K562 (cell line): ENCODE data around the gene CALHM3. TPM values are rescaled to one million over a fixed set of nuclear protein-coding genes. Genes with fewer than 3 reads are reported as not detected.
A peak's percentile ranks its signal among the peaks of the same experiment; 100 is the strongest.

Source experiments
- ATAC-seq: fragments of 200-7000 bp; cut with Tn5 transposase; 3 replicates; pipeline ENCODE4 v1.9.1; 2020; ENCODE audit warnings: moderate library complexity
- BruUV-seq: library from RNA; stranded (reverse); fragments of 400-500 nt; replicated peaks from 2 replicates; lab custom pipeline; 2021; lab: Mats Ljungman, UMichigan
- CTCF ChIA-PET: fragments of 300-600 bp; formaldehyde crosslinking; extraction: SDS; loops from one replicate; lab custom pipeline; 2021; ENCODE audit warnings: low intra/inter-chr PET ratio; lab: Yijun Ruan, JAX
- POLR2A ChIA-PET: fragments of 300-600, 350-650 bp; sonication (Branson Sonifier 250); formaldehyde crosslinking; extraction: SDS; loops from one replicate; lab custom pipeline; 2021; ENCODE audit warnings: antibody characterized with exemption, inconsistent platforms; lab: Yijun Ruan, JAX
- DNase-seq, 4 experiments: peaks; one replicate each; pipeline versions ENCODE4 v3.0.0 to v3.0.0-alpha.2; 2011 to 2018; ENCODE audit warnings: low spot score in 3 of 4, mixed read lengths in 3 of 4; ENCODE audit errors: extremely low read depth in 1 of 4
- FAIRE-seq: peaks from 2 replicates; lab custom pipeline; 2011; peaks lifted over from hg19 to GRCh38; lab: Jason Lieb, UNC
- H2AFZ ChIP-seq: 2 replicates; pipeline ENCODE4 v1.6.0; 2011; ENCODE audit warnings: low read depth, low read length, control low read depth, inconsistent platforms
- H3K27ac ChIP-seq: fragments of 200-600 bp; 3 replicates; pipeline ENCODE4 v1.8.0; 2011; ENCODE audit warnings: low read depth, mild to moderate bottlenecking, control low read depth, inconsistent platforms, low read length, moderate library complexity, mixed read lengths; ENCODE audit errors: extremely low read depth
- H3K27me3 ChIP-seq, 2 experiments: fragments of 300-600 bp in 1 of 2; 2 replicates in 1 of 2; 3 replicates in 1 of 2; pipeline versions ENCODE4 v1.6.0 to v1.8.0; 2011; ENCODE audit warnings: inconsistent platforms in 2 of 2, low read length in 2 of 2, mild to moderate bottlenecking in 1 of 2, mixed read lengths in 1 of 2, moderate library complexity in 1 of 2; ENCODE audit not compliant: control insufficient read depth in 2 of 2, insufficient read depth in 2 of 2
- H3K36me3 ChIP-seq: fragments of 300-600 bp; 3 replicates; pipeline ENCODE4 v1.8.0; 2011; ENCODE audit warnings: mild to moderate bottlenecking, low read length, inconsistent platforms; ENCODE audit not compliant: control insufficient read depth, insufficient read depth
- H3K4me1 ChIP-seq, 2 experiments: fragments of 200-600 bp in 1 of 2; replicated peaks in 1 of 2; 2 replicates in 1 of 2; 3 replicates in 1 of 2; pipeline versions ENCODE4 v1.5.1 to v1.8.0; 2011; ENCODE audit warnings: inconsistent platforms in 2 of 2, low read length in 2 of 2, mild to moderate bottlenecking in 1 of 2, mixed read lengths in 1 of 2, moderate library complexity in 1 of 2; ENCODE audit not compliant: control insufficient read depth in 2 of 2, insufficient read depth in 2 of 2
- H3K4me2 ChIP-seq: 2 replicates; pipeline ENCODE4 v1.6.1; 2011; ENCODE audit warnings: low read length, control low read depth, inconsistent platforms, mixed read lengths; ENCODE audit not compliant: insufficient read depth
- H3K4me3 ChIP-seq: fragments of 200-600 bp; sonication (generic), shearing (Covaris generic); 2 replicates; pipeline ENCODE4 v1.5.1; 2016; ENCODE audit warnings: control low read depth, inconsistent platforms
- H3K79me2 ChIP-seq: fragments of 200-600 bp; 3 replicates; pipeline ENCODE4 v1.8.0; 2011; ENCODE audit warnings: low read length, inconsistent platforms; ENCODE audit not compliant: control insufficient read depth, insufficient read depth
- H3K9ac ChIP-seq, 2 experiments: 2 replicates each; pipeline versions ENCODE4 v1.6.0 to v1.6.1; 2011; ENCODE audit warnings: low read depth in 2 of 2, low read length in 2 of 2, control low read depth in 1 of 2, inconsistent platforms in 1 of 2, mild to moderate bottlenecking in 1 of 2, mixed read lengths in 1 of 2; ENCODE audit not compliant: insufficient read depth in 1 of 2
- H3K9me1 ChIP-seq: one replicate; pipeline ENCODE4 v1.6.0; 2011; ENCODE audit warnings: inconsistent platforms, mild to moderate bottlenecking, low read length, moderate library complexity; ENCODE audit not compliant: control insufficient read depth, insufficient read depth
- H3K9me3 ChIP-seq: replicated peaks from 2 replicates; pipeline ENCODE4 v1.5.1; 2011; ENCODE audit warnings: low read depth, low read length, inconsistent platforms; ENCODE audit not compliant: control insufficient read depth, insufficient read depth
- H4K20me1 ChIP-seq: replicated peaks from 2 replicates; pipeline ENCODE4 v1.6.1; 2011; ENCODE audit warnings: low read length, inconsistent platforms, mixed read lengths; ENCODE audit not compliant: control insufficient read depth, insufficient read depth
- FIP1L1 ChIP-seq: fragments of 200-400 bp; formaldehyde crosslinking; IDR thresholded peaks from 2 replicates; pipeline ENCODE4 v1.6.1; 2018; ENCODE audit warnings: mild to moderate bottlenecking, low read depth, low read length; ENCODE audit not compliant: poor library complexity, severe bottlenecking
- HMGN3 ChIP-seq: IDR thresholded peaks from 2 replicates; pipeline ENCODE4 v1.6.1; 2011; ENCODE audit warnings: borderline replicate concordance, low read depth, mild to moderate bottlenecking, mixed read lengths, low read length; ENCODE audit not compliant: insufficient read length; ENCODE audit errors: extremely low read depth
- MTF1 ChIP-seq: fragments of 250-450 bp; sonication (Bioruptor Pico); IDR thresholded peaks from 2 replicates; pipeline ENCODE4 v1.9.0; 2021; ENCODE audit warnings: moderate library complexity, mild to moderate bottlenecking, inconsistent platforms, borderline replicate concordance
- ZNF41 ChIP-seq: fragments of 250-450 bp; sonication (Bioruptor Pico); conservative IDR thresholded peaks from 2 replicates; pipeline ENCODE4 v1.4.0; 2020; ENCODE audit warnings: mild to moderate bottlenecking
- ZNF695 ChIP-seq: fragments of 450-650 bp; formaldehyde crosslinking; IDR thresholded peaks from 2 replicates; pipeline ENCODE4 v1.4.0; 2020; ENCODE audit warnings: mild to moderate bottlenecking, moderate library complexity
- WGBS: fragments of 100-300 bp; shearing (Covaris generic); methylation state at CpG from one replicate; pipeline ENCODE4 v1.1.6; 2016; ENCODE audit warnings: low coverage, mixed read lengths; ENCODE audit not compliant: insufficient coverage; ENCODE audit errors: missing lambda C conversion rate; 5-methylcytosine and 5-hydroxymethylcytosine counted together
- in situ Hi-C: fragments of 300-500 bp; cut with MboI; formaldehyde crosslinking; loops from 4 replicates; pipeline ENCODE4 v1.15.0; 2018; ENCODE audit warnings: inconsistent platforms, mixed read lengths
- intact Hi-C: fragments of 100-400 bp; cut with micrococcal nuclease; formaldehyde crosslinking; loops from 2 replicates; pipeline ENCODE4 v1.14.2; 2022
- polyA plus RNA-seq, 8 experiments: library from polyadenylated mRNA; depleted of rRNA in 4 of 8; stranded (reverse) in 5 of 8; unstranded in 3 of 8; fragments of >200 nt; fragmentation: Nextera tagmentation in 2 of 8; fragmentation: Illumina TruSeq in 1 of 8; extraction: Ambion mirVana in 2 of 8; extraction: Trizol in 1 of 8; gene quantifications; 2 replicates each; pipeline versions ENCODE4 v1.2.1 to v1.2.3, GENCODE V29; 2011 to 2014; ENCODE audit warnings: inconsistent platforms in 1 of 8, missing spikeins in 1 of 8
- total RNA-seq, 7 experiments: library from RNA; depleted of rRNA in 6 of 7; stranded (reverse); fragments of >200 nt in 6 of 7; fragmentation: Illumina TruSeq in 2 of 7; extraction: Trizol in 2 of 7; gene quantifications; 2 replicates each; pipeline versions ENCODE4 v1.2.1 to v1.2.3, GENCODE V29; 2011 to 2021; ENCODE audit warnings: low replicate concordance in 1 of 7
- TF ChIP-seq, protein P1 (sequence below): sonication (generic); formaldehyde crosslinking; IDR thresholded peaks from 2 replicates; pipeline ENCODE4 v1.8.0; 2022; ENCODE audit warnings: mild to moderate bottlenecking, missing genetic modification reagents
- TF ChIP-seq, protein P2 (sequence below): sonication (generic); formaldehyde crosslinking; IDR thresholded peaks from 2 replicates; pipeline ENCODE4 v1.8.0; 2022; ENCODE audit warnings: mild to moderate bottlenecking, missing genetic modification reagents

The CALHM3 gene
- total and polyA plus RNA-seq, 9 of the 15 experiments (the other 6 are each of a cell fraction or from before 2014, with no cell fraction given), result not detected

- no peak overlapping the region for H3K4me2 ChIP-seq
- CTCF ChIA-PET, result no interaction called here
- H3K79me2 ChIP-seq, result no peaks in the 10 kb centered on the region
- peaks cover 3 to 16% of the 10 kb centered on the region in 2 experiments; a peak in 3 of 5 replicates for H3K27me3 ChIP-seq
- 2% methylated on average over 5 of the region's 5 CpGs for WGBS
- H3K27ac ChIP-seq, result no peak overlapping the region
- H3K36me3 ChIP-seq, result no peaks in the 10 kb centered on the region
- H3K9me1 ChIP-seq, result no peaks in the 10 kb centered on the region
- peaks cover 0 to 3% of the 10 kb centered on the region in 2 experiments; a peak in 2 of 5 replicates for H3K4me1 ChIP-seq
- intact Hi-C loops (no loop called here), in situ Hi-C loops (no loop called here)
- FAIRE-seq, result no peak
- TF ChIP-seq FIP1L1 (no peak), MTF1 (no peak), ZNF695 (CRISPR knock-in tag) (no peak), HMGN3 (no peak), ZNF41 (CRISPR knock-in tag) (no peak)
- TF ChIP-seq, protein P1, sequence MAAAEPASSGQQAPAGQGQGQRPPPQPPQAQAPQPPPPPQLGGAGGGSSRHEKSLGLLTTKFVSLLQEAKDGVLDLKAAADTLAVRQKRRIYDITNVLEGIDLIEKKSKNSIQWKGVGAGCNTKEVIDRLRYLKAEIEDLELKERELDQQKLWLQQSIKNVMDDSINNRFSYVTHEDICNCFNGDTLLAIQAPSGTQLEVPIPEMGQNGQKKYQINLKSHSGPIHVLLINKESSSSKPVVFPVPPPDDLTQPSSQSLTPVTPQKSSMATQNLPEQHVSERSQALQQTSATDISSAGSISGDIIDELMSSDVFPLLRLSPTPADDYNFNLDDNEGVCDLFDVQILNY (CRISPR knock-in tag), result no peak
- TF ChIP-seq, protein P2, sequence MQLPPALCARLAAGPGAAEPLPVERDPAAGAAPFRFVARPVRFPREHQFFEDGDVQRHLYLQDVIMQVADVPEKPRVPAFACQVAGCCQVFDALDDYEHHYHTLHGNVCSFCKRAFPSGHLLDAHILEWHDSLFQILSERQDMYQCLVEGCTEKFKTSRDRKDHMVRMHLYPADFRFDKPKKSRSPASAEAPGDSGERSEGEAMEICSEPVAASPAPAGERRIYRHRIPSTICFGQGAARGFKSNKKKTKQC (CRISPR knock-in tag), result no peak
- BruUV-seq, result no TSS peak
- H3K9ac ChIP-seq, result no peak overlapping the region
- peak in 1 of 4 experiments; percentile 2 for DNase-seq
- H3K4me3 ChIP-seq, result no peak overlapping the region
- no peak for ATAC-seq
- H2AFZ ChIP-seq, result no peak overlapping the region
- H3K9me3 ChIP-seq, result no peaks in the 10 kb centered on the region
- H4K20me1 ChIP-seq, result no peaks in the 10 kb centered on the region
- POLR2A ChIA-PET, result no interaction called here
These were observed 35.2 kb upstream of the CALHM3 start for GRCh38 chr10:103514244-103514643.
